HCT116 (cell line): ENCODE results near the gene ZFP3. TPM values are rescaled to one million over a fixed set of nuclear protein-coding genes. Genes with fewer than 3 reads are reported as not detected.
A peak's percentile ranks its signal among the peaks of the same experiment; 100 is the strongest.

Experiments
- ATAC-seq: fragments of 200-7000 bp; cut with Tn5 transposase; 2 replicates; pipeline ENCODE4 v1.9.1; 2020; ENCODE audit warnings: mild to moderate bottlenecking, moderate library complexity
- BruUV-seq: library from RNA; stranded (reverse); fragments of 400-500 nt; replicated peaks from 2 replicates; lab custom pipeline; 2021; lab: Mats Ljungman, UMichigan
- CTCF ChIA-PET: fragments of 300-600 bp; sonication (Branson Sonifier 250); formaldehyde crosslinking; loops from one replicate; lab custom pipeline; 2021; ENCODE audit warnings: antibody characterized with exemption; lab: Charles Lee
- POLR2A ChIA-PET: fragments of 300-600, 350-600 bp; sonication (Branson Sonifier 250); formaldehyde crosslinking; loops from one replicate; lab custom pipeline; 2021; ENCODE audit warnings: antibody characterized with exemption; lab: Charles Lee
- RAD21 ChIA-PET, 2 experiments: fragments of 300-600 bp; sonication (Branson Sonifier 250); formaldehyde crosslinking; loops; one replicate each; lab custom pipeline; 2023; ENCODE audit warnings: low total read pairs in 2 of 2; ENCODE audit not compliant: uncharacterized antibody in 2 of 2, unreplicated experiment in 2 of 2, low non-redundant PET in 1 of 2; lab: Charles Lee
- DNase-seq: peaks from one replicate; pipeline ENCODE4 v3.0.0-alpha.2; 2010; ENCODE audit warnings: low read depth, low spot score
- H2AFZ ChIP-seq: fragments of 200-600 bp; shearing (Covaris generic), sonication (generic); 2 replicates; pipeline ENCODE4 v1.6.1; 2017; ENCODE audit warnings: low read depth, mixed run types, mixed read lengths, antibody characterized with exemption, low read length; ENCODE audit not compliant: poor library complexity, severe bottlenecking
- H3K27ac ChIP-seq: 2 replicates; pipeline ENCODE4 v1.5.1; 2012; ENCODE audit warnings: low read depth, low read length
- H3K27me3 ChIP-seq: fragments of 200-600 bp; sonication (generic); 2 replicates; pipeline ENCODE4 v1.6.1; 2016; ENCODE audit warnings: mixed run types, low read length, mixed read lengths; ENCODE audit not compliant: insufficient read depth
- H3K36me3 ChIP-seq, 2 experiments: fragments of 200-500 bp in 1 of 2; fragments of 200-600 bp in 1 of 2; sonication (Bioruptor generic) in 1 of 2; sonication (generic) in 1 of 2; 2 replicates each; pipeline versions ENCODE4 v1.5.1 to v1.6.1; 2014 to 2016; ENCODE audit warnings: low read length in 2 of 2, inconsistent platforms in 1 of 2, mixed read lengths in 1 of 2, mixed run types in 1 of 2; ENCODE audit not compliant: insufficient read depth in 2 of 2, control insufficient read depth in 1 of 2
- H3K4me1 ChIP-seq, 2 experiments: fragments of 200-600 bp in 1 of 2; sonication (generic) in 1 of 2; 2 replicates each; pipeline versions ENCODE4 v1.5.1 to v1.6.1; 2012 to 2017; ENCODE audit warnings: low read length in 2 of 2, inconsistent platforms in 1 of 2, mild to moderate bottlenecking in 1 of 2, mixed read lengths in 1 of 2, mixed run types in 1 of 2, moderate library complexity in 1 of 2; ENCODE audit not compliant: insufficient read depth in 2 of 2, control insufficient read depth in 1 of 2
- H3K4me2 ChIP-seq: fragments of 200-600 bp; sonication (generic); 2 replicates; pipeline ENCODE4 v1.6.1; 2017; ENCODE audit warnings: mixed run types, low read length, mixed read lengths
- H3K4me3 ChIP-seq, 2 experiments: fragments of 200-600 bp in 1 of 2; sonication (generic) in 1 of 2; replicated peaks in 1 of 2; 2 replicates each; pipeline ENCODE4 v1.5.1; 2011 to 2016; ENCODE audit warnings: low read length in 2 of 2, control low read depth in 1 of 2, low read depth in 1 of 2, mild to moderate bottlenecking in 1 of 2, mixed read lengths in 1 of 2, mixed run types in 1 of 2
- H3K79me2 ChIP-seq: fragments of 200-600 bp; sonication (generic); 2 replicates; pipeline ENCODE4 v1.6.1; 2017; ENCODE audit warnings: mild to moderate bottlenecking, mixed run types, low read length, moderate library complexity, mixed read lengths; ENCODE audit not compliant: insufficient read depth
- H3K9ac ChIP-seq: fragments of 200-600 bp; sonication (generic); 2 replicates; pipeline ENCODE4 v1.6.1; 2016; ENCODE audit warnings: low read length, mixed read lengths
- H3K9me2 ChIP-seq: fragments of 200-600 bp; sonication (generic), shearing (Covaris generic); 2 replicates; pipeline ENCODE4 v1.6.1; 2017; ENCODE audit warnings: mixed run types, mild to moderate bottlenecking, moderate library complexity; ENCODE audit not compliant: insufficient read depth
- H3K9me3 ChIP-seq, 2 experiments: fragments of 200-500 bp in 1 of 2; fragments of 200-600 bp in 1 of 2; sonication (Bioruptor generic) in 1 of 2; sonication (generic) in 1 of 2; 2 replicates each; pipeline ENCODE4 v1.6.1; 2014 to 2017; ENCODE audit warnings: low read length in 2 of 2, mixed read lengths in 2 of 2, inconsistent platforms in 1 of 2, low read depth in 1 of 2, mild to moderate bottlenecking in 1 of 2, mixed run types in 1 of 2, moderate library complexity in 1 of 2; ENCODE audit not compliant: control insufficient read depth in 1 of 2, insufficient read depth in 1 of 2
- H4K20me1 ChIP-seq: fragments of 200-600 bp; sonication (generic), shearing (Covaris generic); 2 replicates; pipeline ENCODE4 v1.6.1; 2017; ENCODE audit warnings: mixed run types, mild to moderate bottlenecking, moderate library complexity; ENCODE audit not compliant: insufficient read depth
- CBX3 ChIP-seq: IDR thresholded peaks from 2 replicates; pipeline ENCODE4 v1.6.1; 2012; ENCODE audit warnings: low read depth
- EGR1 ChIP-seq: IDR thresholded peaks from 2 replicates; pipeline ENCODE4 v1.6.1; 2012; ENCODE audit warnings: low read depth
- EZH2phosphoT487 ChIP-seq: fragments of 200-600 bp; IDR thresholded peaks from 2 replicates; pipeline ENCODE4 v1.6.1; 2018; ENCODE audit warnings: antibody characterized with exemption, borderline replicate concordance
- JUND ChIP-seq: IDR thresholded peaks from 2 replicates; pipeline ENCODE4 v1.6.1; 2012
- POLR2AphosphoS5 ChIP-seq: IDR thresholded peaks from 2 replicates; pipeline ENCODE4 v1.6.1; 2011; ENCODE audit warnings: mild to moderate bottlenecking, low read depth, low read length, moderate library complexity
- RAD21 ChIP-seq: IDR thresholded peaks from 2 replicates; pipeline ENCODE4 v1.6.1; 2012; ENCODE audit warnings: low read depth, mild to moderate bottlenecking
- SIN3A ChIP-seq: IDR thresholded peaks from 2 replicates; pipeline ENCODE4 v1.6.1; 2012; ENCODE audit warnings: low read depth
- SRF ChIP-seq: IDR thresholded peaks from 2 replicates; pipeline ENCODE4 v1.6.1; 2012; ENCODE audit warnings: low read depth
- YY1 ChIP-seq: IDR thresholded peaks from 2 replicates; pipeline ENCODE4 v1.6.1; 2011; ENCODE audit warnings: low read length, low read depth, moderate library complexity, mild to moderate bottlenecking; ENCODE audit not compliant: insufficient replicate concordance; ENCODE audit errors: extremely low read depth
- ZBTB33 ChIP-seq: IDR thresholded peaks from 2 replicates; pipeline ENCODE4 v1.6.1; 2011; ENCODE audit warnings: mild to moderate bottlenecking, low read length, moderate library complexity; ENCODE audit not compliant: insufficient replicate concordance; ENCODE audit errors: extremely low read depth
- ZFX ChIP-seq: fragments of 450-650 bp; IDR thresholded peaks from 2 replicates; pipeline ENCODE4 v1.6.1; 2017
- ZNF274 ChIP-seq: fragments of 200-500 bp; sonication (Bioruptor generic); IDR thresholded peaks from 2 replicates; pipeline ENCODE4 v1.6.1; 2014; ENCODE audit warnings: mild to moderate bottlenecking, low read depth, low read length, inconsistent platforms
- intact Hi-C: fragments of 100-400 bp; cut with micrococcal nuclease; formaldehyde crosslinking; loops from 2 replicates; pipeline ENCODE4 v1.10.0; 2022
- total RNA-seq: library from RNA; stranded (reverse); gene quantifications from one replicate; pipeline ENCODE4 v1.2.1, GENCODE V29; 2021; ENCODE audit not compliant: unreplicated experiment
- TF ChIP-seq, protein P1 (sequence below), 3 experiments: fragments of 200-600 bp in 1 of 3; sonication (generic) in 1 of 3; IDR thresholded peaks in 2 of 3; conservative IDR thresholded peaks in 1 of 3; 2 replicates each; pipeline ENCODE4 v1.5.1; 2012 to 2017; ENCODE audit warnings: low read depth in 2 of 3, low read length in 2 of 3, antibody characterized with exemption in 1 of 3, borderline replicate concordance in 1 of 3, control low read depth in 1 of 3, mild to moderate bottlenecking in 1 of 3, mixed read lengths in 1 of 3, mixed run types in 1 of 3, moderate library complexity in 1 of 3; ENCODE audit not compliant: insufficient read depth in 1 of 3
- TF ChIP-seq, protein P2 (sequence below): IDR thresholded peaks from 2 replicates; pipeline ENCODE4 v1.6.1; 2012

ZFP3 gene
- total RNA-seq, 1 experiment from 2014 or later, result 0.05 TPM

- RAD21 ChIA-PET, result no interaction called here
- DNase-seq (no peak), ATAC-seq (no peak)
- peaks cover 0 to 15% of the 10 kb centered on the region in 2 experiments; a peak in 2 of 4 replicates for H3K4me1 ChIP-seq
- no peak for TF ChIP-seq RAD21
- no peak for TF ChIP-seq POLR2AphosphoS5
- no peak for TF ChIP-seq YY1
- TF ChIP-seq CBX3, result no peak
- TF ChIP-seq SRF, result no peak
- no peak for TF ChIP-seq ZNF274
- no peak for TF ChIP-seq JUND
- TF ChIP-seq EZH2phosphoT487, result no peak
- no peak for TF ChIP-seq ZFX
- TF ChIP-seq, protein P1, sequence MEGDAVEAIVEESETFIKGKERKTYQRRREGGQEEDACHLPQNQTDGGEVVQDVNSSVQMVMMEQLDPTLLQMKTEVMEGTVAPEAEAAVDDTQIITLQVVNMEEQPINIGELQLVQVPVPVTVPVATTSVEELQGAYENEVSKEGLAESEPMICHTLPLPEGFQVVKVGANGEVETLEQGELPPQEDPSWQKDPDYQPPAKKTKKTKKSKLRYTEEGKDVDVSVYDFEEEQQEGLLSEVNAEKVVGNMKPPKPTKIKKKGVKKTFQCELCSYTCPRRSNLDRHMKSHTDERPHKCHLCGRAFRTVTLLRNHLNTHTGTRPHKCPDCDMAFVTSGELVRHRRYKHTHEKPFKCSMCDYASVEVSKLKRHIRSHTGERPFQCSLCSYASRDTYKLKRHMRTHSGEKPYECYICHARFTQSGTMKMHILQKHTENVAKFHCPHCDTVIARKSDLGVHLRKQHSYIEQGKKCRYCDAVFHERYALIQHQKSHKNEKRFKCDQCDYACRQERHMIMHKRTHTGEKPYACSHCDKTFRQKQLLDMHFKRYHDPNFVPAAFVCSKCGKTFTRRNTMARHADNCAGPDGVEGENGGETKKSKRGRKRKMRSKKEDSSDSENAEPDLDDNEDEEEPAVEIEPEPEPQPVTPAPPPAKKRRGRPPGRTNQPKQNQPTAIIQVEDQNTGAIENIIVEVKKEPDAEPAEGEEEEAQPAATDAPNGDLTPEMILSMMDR (IDR thresholded peaks at IDR 0.05 in 2 of 3, conservative IDR thresholded peaks at IDR 0.05 in 1 of 3; ENCODE audit: borderline replicate concordance in 1 of 3, insufficient read depth in 1 of 3, low read depth in 2 of 3, low read length in 2 of 3), result no peak
- no peak for TF ChIP-seq SIN3A
- TF ChIP-seq, protein P2, sequence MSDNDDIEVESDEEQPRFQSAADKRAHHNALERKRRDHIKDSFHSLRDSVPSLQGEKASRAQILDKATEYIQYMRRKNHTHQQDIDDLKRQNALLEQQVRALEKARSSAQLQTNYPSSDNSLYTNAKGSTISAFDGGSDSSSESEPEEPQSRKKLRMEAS, result no peak
- TF ChIP-seq ZBTB33, result no peak
- no peak for TF ChIP-seq EGR1
- intact Hi-C loops, result loop anchor here (10.0 kb wide), 1 partner anchor 84 kb away; the partner anchor contains the start of gene ZNF594
- no peaks in the 10 kb centered on the region for H3K9me2 ChIP-seq
- H4K20me1 ChIP-seq, result no peaks in the 10 kb centered on the region
- H3K4me3 ChIP-seq, result peak overlapping the region; percentile 66 to 72
- H3K4me2 ChIP-seq, result peak overlapping the region; percentile 89
- H3K9me3 ChIP-seq, result peaks cover 6 to 14% of the 10 kb centered on the region in 2 experiments; a peak in 1 of 4 replicates
- POLR2A ChIA-PET, result no interaction called here
- peaks cover 11 to 38% of the 10 kb centered on the region in 2 experiments for H3K36me3 ChIP-seq
- H3K27ac ChIP-seq, result no peak overlapping the region
- H2AFZ ChIP-seq, result no peak overlapping the region
- H3K9ac ChIP-seq, result peak overlapping the region; percentile 72; the same call in 1 of the 2 replicates
- TSS peak; percentile 62 for BruUV-seq
- H3K27me3 ChIP-seq, result no peaks in the 10 kb centered on the region
- peaks cover 19% of the 10 kb centered on the region for H3K79me2 ChIP-seq
- CTCF ChIA-PET, result no interaction called here
Observed at GRCh38 chr17:5110816-5111215, 32.5 kb downstream of the ZFP3 start.
